GM23248 (cell line): ENCODE results near the gene EGF. TPM values are rescaled to one million over a fixed set of nuclear protein-coding genes. Genes with fewer than 3 reads are reported as not detected.

Experiments
- DNase-seq: peaks from one replicate; pipeline ENCODE4 v3.0.0-alpha.2; 2015
- H2AFZ ChIP-seq: fragments of 200-600 bp; sonication (generic); 2 replicates; pipeline ENCODE4 v1.6.1; 2016; ENCODE audit warnings: antibody characterized with exemption
- H3F3A ChIP-seq: fragments of 200-600 bp; sonication (generic); 2 replicates; pipeline ENCODE4 v1.6.1; 2016; ENCODE audit warnings: mild to moderate bottlenecking, antibody characterized with exemption, mixed run types; ENCODE audit not compliant: insufficient read depth
- H3K27ac ChIP-seq: fragments of 200-600 bp; sonication (generic); 2 replicates; pipeline ENCODE4 v1.5.1; 2016; ENCODE audit warnings: mild to moderate bottlenecking
- H3K27me3 ChIP-seq: fragments of 200-600 bp; sonication (generic); replicated peaks from 2 replicates; pipeline ENCODE4 v1.6.1; 2016; ENCODE audit warnings: mild to moderate bottlenecking; ENCODE audit not compliant: insufficient read depth
- H3K36me3 ChIP-seq: fragments of 200-600 bp; sonication (generic); 2 replicates; pipeline ENCODE4 v1.6.1; 2016; ENCODE audit warnings: low read depth, mild to moderate bottlenecking
- H3K4me1 ChIP-seq: fragments of 200-600 bp; sonication (generic); 2 replicates; pipeline ENCODE4 v1.6.1; 2016; ENCODE audit warnings: mild to moderate bottlenecking; ENCODE audit not compliant: insufficient read depth
- H3K4me2 ChIP-seq: fragments of 200-600 bp; sonication (generic); one replicate; pipeline ENCODE4 v1.6.1; 2016; ENCODE audit warnings: mild to moderate bottlenecking; ENCODE audit not compliant: unreplicated experiment
- H3K4me3 ChIP-seq: fragments of 200-600 bp; sonication (generic); 2 replicates; pipeline ENCODE4 v1.5.1; 2016; ENCODE audit warnings: mild to moderate bottlenecking
- H3K79me2 ChIP-seq: fragments of 200-600 bp; sonication (generic); 2 replicates; pipeline ENCODE4 v1.6.1; 2016; ENCODE audit warnings: mild to moderate bottlenecking; ENCODE audit not compliant: insufficient read depth
- H3K9ac ChIP-seq: fragments of 200-600 bp; sonication (generic); 2 replicates; pipeline ENCODE4 v1.6.1; 2016; ENCODE audit warnings: mild to moderate bottlenecking
- H3K9me2 ChIP-seq: fragments of 200-600 bp; sonication (generic); 2 replicates; pipeline ENCODE4 v1.6.1; 2016; ENCODE audit warnings: mixed run types, mild to moderate bottlenecking, moderate library complexity; ENCODE audit not compliant: insufficient read depth
- H3K9me3 ChIP-seq: fragments of 200-600 bp; sonication (generic); one replicate; pipeline ENCODE4 v1.6.1; 2017; ENCODE audit warnings: low read depth
- H4K20me1 ChIP-seq: fragments of 200-600 bp; sonication (generic); 2 replicates; pipeline ENCODE4 v1.6.0; 2016; ENCODE audit not compliant: insufficient read depth
- EZH2 ChIP-seq: fragments of 200-600 bp; sonication (generic); IDR thresholded peaks from 2 replicates; pipeline ENCODE4 v1.6.1; 2018; ENCODE audit warnings: antibody characterized with exemption, mild to moderate bottlenecking; ENCODE audit not compliant: insufficient read depth, poor library complexity, severe bottlenecking
- EZH2phosphoT487 ChIP-seq: fragments of 200-600 bp; sonication (generic); IDR thresholded peaks from 2 replicates; pipeline ENCODE4 v1.6.1; 2018; ENCODE audit warnings: antibody characterized with exemption, moderate library complexity, mild to moderate bottlenecking, low read depth; ENCODE audit not compliant: insufficient read depth
- whole genome bisulfite sequencing, 2 experiments: methylation state at CpG; one replicate each; pipeline ENCODE4 v1.1.6; 2015 to 2017; ENCODE audit warnings: low lambda C conversion rate in 2 of 2, low coverage in 1 of 2; ENCODE audit errors: missing lambda C conversion rate in 2 of 2; 5-methylcytosine and 5-hydroxymethylcytosine counted together
- in situ Hi-C: fragments of 300-500 bp; cut with MboI; formaldehyde crosslinking; loops from 2 replicates; pipeline ENCODE4 v1.15.0; 2020
- polyA plus RNA-seq: library from polyadenylated mRNA; unstranded; fragments of >200 nt; fragmentation: Nextera tagmentation; extraction: Ambion mirVana; gene quantifications from 2 replicates; pipeline ENCODE4 v1.2.1, GENCODE V29; 2016
- total RNA-seq: library from RNA; depleted of rRNA; stranded (reverse); fragments of >200 nt; shearing (Covaris generic); gene quantifications from 2 replicates; pipeline ENCODE4 v1.2.3, GENCODE V29; 2014

EGF gene
- total and polyA plus RNA-seq, 2 experiments from 2014 or later: 0.43 TPM; not detected in 1

DNA sequence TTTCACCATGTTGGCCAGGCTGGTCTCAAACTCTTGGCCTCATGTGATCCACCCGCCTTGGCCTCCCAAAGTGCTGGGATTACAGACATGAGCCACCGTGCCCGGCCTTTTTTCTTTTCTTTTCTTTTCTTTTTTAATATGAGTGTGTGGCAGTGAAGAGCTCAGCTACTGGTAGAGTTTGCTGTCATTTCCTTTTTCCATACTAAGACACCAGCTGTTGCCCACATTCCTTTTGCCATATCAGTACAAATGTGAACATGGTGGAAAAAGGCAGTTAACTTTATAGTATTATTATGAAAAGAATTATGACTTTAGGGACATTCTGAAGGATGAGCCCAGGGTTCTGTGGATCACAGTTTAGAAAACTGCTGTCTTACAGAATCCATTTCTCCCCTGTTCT lies 69.8 kb downstream of the EGF start:
- no peaks in the 10 kb centered on the region for H4K20me1 ChIP-seq
- 57 to 65% methylated on average over 3 of the region's 3 CpGs for WGBS, 2 experiments
- DNase-seq: no peak
- no peak overlapping the region for H3K9ac ChIP-seq
- H3F3A ChIP-seq: peaks cover 18% of the 10 kb centered on the region; the same call in 1 of the 2 replicates
- H3K36me3 ChIP-seq: no peaks in the 10 kb centered on the region
- no peaks in the 10 kb centered on the region for H3K9me3 ChIP-seq
- no peak overlapping the region for H3K4me2 ChIP-seq
- H3K4me3 ChIP-seq: no peak overlapping the region
- no peaks in the 10 kb centered on the region for H3K27me3 ChIP-seq
- H3K9me2 ChIP-seq: no peaks in the 10 kb centered on the region
- peaks cover 23% of the 10 kb centered on the region for H3K4me1 ChIP-seq
- no peaks in the 10 kb centered on the region for H3K79me2 ChIP-seq
- no peak overlapping the region for H3K27ac ChIP-seq
- TF ChIP-seq EZH2phosphoT487 (no peak), EZH2 (no peak)
- no peak overlapping the region for H2AFZ ChIP-seq
- in situ Hi-C loops: no loop called here

DNA sequence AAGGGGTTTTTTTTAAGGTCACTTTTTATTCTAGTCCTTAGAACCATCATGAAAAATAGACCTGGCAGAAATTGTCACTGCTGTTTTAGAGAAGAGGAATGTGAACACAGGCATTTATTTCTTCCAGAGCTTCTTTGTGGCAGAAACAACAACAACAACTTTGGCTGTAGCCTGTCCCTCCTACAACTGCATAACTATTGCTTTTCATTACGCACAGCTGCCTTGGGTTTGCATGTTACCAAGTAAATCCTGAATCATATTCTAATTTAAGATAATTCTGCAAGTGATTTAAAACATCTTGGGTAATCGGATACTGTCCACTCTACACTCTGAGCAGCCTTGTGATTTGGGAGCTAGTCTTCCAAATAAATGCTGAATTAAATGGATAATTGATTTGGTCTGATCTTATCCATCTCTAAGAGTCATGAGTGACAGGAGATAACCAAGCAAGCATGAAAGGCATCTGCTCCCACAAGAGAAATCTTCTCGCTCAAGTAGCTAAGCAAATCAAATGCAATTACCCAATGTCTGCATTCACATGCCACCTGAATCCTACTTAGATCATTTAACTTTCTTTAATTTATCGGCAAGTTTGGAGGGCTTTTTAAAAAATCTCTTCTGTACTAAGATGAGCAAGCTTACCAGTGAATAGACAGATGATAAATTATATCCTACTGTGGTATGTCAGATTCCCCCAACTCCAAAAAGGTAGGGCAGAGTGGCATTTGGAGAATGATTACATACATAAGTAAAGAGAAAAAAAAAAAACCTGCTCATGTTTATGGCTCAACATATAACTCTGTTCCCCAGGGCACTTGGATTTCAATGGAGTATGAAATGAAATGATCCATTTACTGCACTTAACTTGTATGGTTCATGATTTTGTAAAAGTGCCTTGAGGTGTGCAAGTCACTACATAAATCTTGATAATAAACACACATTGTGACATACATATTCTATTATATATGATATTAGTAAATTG lies 73.6 kb downstream of the EGF start:
- no peaks in the 10 kb centered on the region for H3K27me3 ChIP-seq
- no peaks in the 10 kb centered on the region for H3K36me3 ChIP-seq
- H3F3A ChIP-seq: no peaks in the 10 kb centered on the region
- DNase-seq: peak; percentile 72
- in situ Hi-C loops: no loop called here
- H3K9me3 ChIP-seq: no peaks in the 10 kb centered on the region
- no peak overlapping the region for H2AFZ ChIP-seq
- H3K9me2 ChIP-seq: no peaks in the 10 kb centered on the region
- H3K9ac ChIP-seq: no peak overlapping the region
- H3K4me1 ChIP-seq: 0 out of 2 replicates have a peak, but pooled peaks cover 6% of the 10 kb centered on the region
- no peaks in the 10 kb centered on the region for H3K79me2 ChIP-seq
- no peak overlapping the region for H3K4me3 ChIP-seq
- no peak for TF ChIP-seq EZH2phosphoT487
- TF ChIP-seq EZH2: no peak
- no peak overlapping the region for H3K27ac ChIP-seq
- no peaks in the 10 kb centered on the region for H4K20me1 ChIP-seq
- WGBS, 2 experiments: 25% methylated on average over 4 of the region's 4 CpGs
- peak overlapping the region; percentile 9 for H3K4me2 ChIP-seq

DNA sequence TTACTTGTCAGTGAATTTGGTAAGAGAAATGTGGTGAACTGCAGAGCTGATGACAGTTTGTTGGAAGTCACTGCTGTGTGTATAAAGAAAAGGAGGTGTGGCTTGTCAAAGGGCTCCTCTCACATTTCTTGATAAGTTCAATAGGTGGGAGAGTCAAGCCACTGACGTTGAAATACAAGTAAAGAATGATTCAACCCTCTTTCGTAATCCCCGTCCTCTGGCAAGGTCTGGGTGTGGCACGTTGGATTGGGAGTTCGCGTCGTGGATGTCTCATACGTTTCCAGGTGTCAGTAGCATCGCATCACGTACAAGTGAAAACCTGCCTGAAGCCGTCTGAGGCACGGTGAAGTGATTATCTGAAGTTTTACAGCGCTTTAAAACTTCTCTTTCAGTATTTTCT lies 76.4 kb downstream of the EGF start:
- peak; percentile 5 for DNase-seq
- in situ Hi-C loops: no loop called here
- H3K36me3 ChIP-seq: no peaks in the 10 kb centered on the region
- 75% methylated on average over 13 of the region's 13 CpGs for WGBS, 2 experiments
- peaks cover 9% of the 10 kb centered on the region for H3K27me3 ChIP-seq
- H3K9me2 ChIP-seq: no peaks in the 10 kb centered on the region
- H3K4me1 ChIP-seq: 0 out of 2 replicates have a peak, but pooled peaks cover 6% of the 10 kb centered on the region
- no peaks in the 10 kb centered on the region for H3F3A ChIP-seq
- no peak overlapping the region for H3K27ac ChIP-seq
- no peak overlapping the region for H3K9ac ChIP-seq
- H3K4me2 ChIP-seq: no peak overlapping the region
- H2AFZ ChIP-seq: no peak overlapping the region
- no peaks in the 10 kb centered on the region for H3K79me2 ChIP-seq
- H4K20me1 ChIP-seq: no peaks in the 10 kb centered on the region
- no peak overlapping the region for H3K4me3 ChIP-seq
- no peak for TF ChIP-seq EZH2
- no peaks in the 10 kb centered on the region for H3K9me3 ChIP-seq

DNA sequence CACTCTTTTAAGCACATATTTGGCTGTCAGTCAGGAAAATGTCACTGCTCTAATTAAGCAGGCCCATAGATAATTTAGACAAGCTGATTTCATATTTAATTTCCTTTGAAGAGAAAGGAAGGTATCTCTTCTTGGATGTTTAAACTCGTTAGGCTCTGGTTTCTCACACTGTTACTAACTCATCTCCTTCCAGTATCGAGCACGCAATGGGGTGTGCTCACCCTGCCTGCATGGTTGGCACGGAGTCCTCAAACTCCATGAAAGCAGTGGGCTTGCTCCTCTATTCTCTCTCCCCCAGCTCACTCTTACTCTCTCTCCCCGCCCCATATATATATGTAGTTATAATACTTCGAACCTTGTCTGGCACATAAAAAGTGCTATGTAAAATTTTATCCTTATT lies 76.9 kb downstream of the EGF start:
- H3K4me2 ChIP-seq: no peak overlapping the region
- no peak overlapping the region for H3K27ac ChIP-seq
- H3K9ac ChIP-seq: no peak overlapping the region
- 0 out of 2 replicates have a peak, but pooled peaks cover 6% of the 10 kb centered on the region for H3K4me1 ChIP-seq
- H2AFZ ChIP-seq: no peak overlapping the region
- no peak for DNase-seq
- no peaks in the 10 kb centered on the region for H3K36me3 ChIP-seq
- H3K9me2 ChIP-seq: no peaks in the 10 kb centered on the region
- H3K79me2 ChIP-seq: no peaks in the 10 kb centered on the region
- H3F3A ChIP-seq: no peaks in the 10 kb centered on the region
- H4K20me1 ChIP-seq: no peaks in the 10 kb centered on the region
- H3K4me3 ChIP-seq: no peak overlapping the region
- H3K9me3 ChIP-seq: no peaks in the 10 kb centered on the region
- no peak for TF ChIP-seq EZH2phosphoT487
- no peak for TF ChIP-seq EZH2
- WGBS, 2 experiments: 68 to 74% methylated on average over 6 of the region's 6 CpGs
- in situ Hi-C loops: no loop called here
- H3K27me3 ChIP-seq: peaks cover 9% of the 10 kb centered on the region
